IMR-90 (cell line): Measurements from ENCODE around the gene VPS25. TPM values are rescaled to one million over a fixed set of nuclear protein-coding genes. Genes with fewer than 3 reads are reported as not detected.

Experiments
- ATAC-seq: fragments of 200-7000 bp; cut with Tn5 transposase; 2 replicates; pipeline ENCODE4 v1.9.1; 2020; ENCODE audit warnings: low read depth, mild to moderate bottlenecking, moderate library complexity
- BruUV-seq: library from RNA; stranded (reverse); fragments of 400-500 nt; replicated peaks from 2 replicates; lab custom pipeline; 2021; lab: Mats Ljungman, UMichigan
- CTCF ChIA-PET: fragments of 300-600 bp; formaldehyde crosslinking; extraction: SDS; loops from one replicate; lab custom pipeline; 2021; ENCODE audit warnings: antibody characterized with exemption; lab: Yijun Ruan, JAX
- POLR2A ChIA-PET: fragments of 300-600 bp; sonication (Branson Sonifier 250); formaldehyde crosslinking; loops from one replicate; lab custom pipeline; 2022; ENCODE audit warnings: antibody characterized with exemption; ENCODE audit not compliant: unreplicated experiment; lab: Charles Lee
- DNase-seq: peaks from one replicate; pipeline ENCODE4 v3.0.0; 2013
- H2AFZ ChIP-seq: replicated peaks from 2 replicates; pipeline ENCODE3; 2013; ENCODE audit warnings: low read length, mild to moderate bottlenecking; ENCODE audit not compliant: poor library complexity
- H2AK5ac ChIP-seq: 2 replicates; pipeline ENCODE4 v1.6.1; 2013; ENCODE audit warnings: low read depth, low read length, inconsistent platforms
- H2AK9ac ChIP-seq: replicated peaks from 2 replicates; pipeline ENCODE3; 2013; ENCODE audit warnings: mild to moderate bottlenecking, low read depth, low read length, moderate library complexity; ENCODE audit not compliant: poor library complexity
- H2BK120ac ChIP-seq: 2 replicates; pipeline ENCODE4 v1.6.1; 2013; ENCODE audit warnings: low read depth, low read length, inconsistent platforms
- H2BK15ac ChIP-seq: 3 replicates; pipeline ENCODE4 v1.6.1; 2013; ENCODE audit warnings: low read depth, low read length, inconsistent platforms
- H2BK20ac ChIP-seq: 2 replicates; pipeline ENCODE4 v1.6.1; 2013; ENCODE audit warnings: low read depth, mild to moderate bottlenecking, inconsistent platforms, low read length, moderate library complexity
- H2BK5ac ChIP-seq: 2 replicates; pipeline ENCODE4 v1.6.1; 2013; ENCODE audit warnings: mild to moderate bottlenecking, low read depth, low read length, inconsistent platforms; ENCODE audit not compliant: poor library complexity, severe bottlenecking
- H3K14ac ChIP-seq: replicated peaks from 2 replicates; pipeline ENCODE4 v1.6.1; 2013; ENCODE audit warnings: low read depth, low read length, inconsistent platforms
- H3K18ac ChIP-seq: 2 replicates; pipeline ENCODE4 v1.6.1; 2013; ENCODE audit warnings: low read depth, low read length, control low read depth
- H3K23ac ChIP-seq: 2 replicates; pipeline ENCODE4 v1.6.1; 2013; ENCODE audit warnings: low read depth, low read length, inconsistent platforms
- H3K27ac ChIP-seq: 2 replicates; pipeline ENCODE4 v1.5.1; 2013; ENCODE audit warnings: mild to moderate bottlenecking, control low read depth, low read length; ENCODE audit not compliant: insufficient read depth
- H3K27me3 ChIP-seq: 2 replicates; pipeline ENCODE4 v1.6.1; 2013; ENCODE audit warnings: low read length; ENCODE audit not compliant: control insufficient read depth, insufficient read depth
- H3K36me3 ChIP-seq: 2 replicates; pipeline ENCODE4 v1.6.1; 2013; ENCODE audit warnings: low read length, mixed read lengths; ENCODE audit not compliant: control insufficient read depth, insufficient read depth
- H3K4ac ChIP-seq: 2 replicates; pipeline ENCODE4 v1.6.1; 2013; ENCODE audit warnings: low read depth, low read length, inconsistent platforms
- H3K4me1 ChIP-seq: 2 replicates; pipeline ENCODE4 v1.6.1; 2013; ENCODE audit warnings: low read length, mixed read lengths; ENCODE audit not compliant: control insufficient read depth, insufficient read depth
- H3K4me2 ChIP-seq: 2 replicates; pipeline ENCODE4 v1.6.1; 2013; ENCODE audit warnings: low read depth, mild to moderate bottlenecking, control low read depth, low read length, moderate library complexity
- H3K4me3 ChIP-seq: 2 replicates; pipeline ENCODE4 v1.5.1; 2013; ENCODE audit warnings: low read depth, mild to moderate bottlenecking, control low read depth, low read length, moderate library complexity; ENCODE audit not compliant: insufficient read depth
- H3K56ac ChIP-seq: 2 replicates; pipeline ENCODE4 v1.6.1; 2013; ENCODE audit warnings: low read length, inconsistent platforms; ENCODE audit not compliant: insufficient read depth; ENCODE audit errors: extremely low read depth
- H3K79me1 ChIP-seq, 2 experiments: 2 replicates each; pipeline ENCODE4 v1.6.1; 2013; ENCODE audit warnings: low read length in 2 of 2, inconsistent platforms in 1 of 2, low read depth in 1 of 2
- H3K9ac ChIP-seq: 2 replicates; pipeline ENCODE4 v1.6.1; 2013; ENCODE audit warnings: low read depth, low read length, control low read depth
- H3K9me1 ChIP-seq: 2 replicates; pipeline ENCODE4 v1.6.1; 2013; ENCODE audit warnings: low read length, inconsistent platforms; ENCODE audit not compliant: insufficient read depth
- H3K9me3 ChIP-seq: 2 replicates; pipeline ENCODE4 v1.6.1; 2013; ENCODE audit warnings: low read length; ENCODE audit not compliant: control insufficient read depth, insufficient read depth
- H4K20me1 ChIP-seq: 2 replicates; pipeline ENCODE4 v1.6.1; 2013; ENCODE audit warnings: low read length, inconsistent platforms; ENCODE audit not compliant: insufficient read depth
- H4K5ac ChIP-seq: 2 replicates; pipeline ENCODE4 v1.6.1; 2013; ENCODE audit warnings: mild to moderate bottlenecking, low read depth, low read length, control low read depth
- H4K8ac ChIP-seq, 2 experiments: 2 replicates each; pipeline ENCODE4 v1.6.1; 2013; ENCODE audit warnings: low read depth in 2 of 2, low read length in 2 of 2, control low read depth in 1 of 2, inconsistent platforms in 1 of 2
- H4K91ac ChIP-seq: 2 replicates; pipeline ENCODE4 v1.6.1; 2013; ENCODE audit warnings: low read depth, low read length, inconsistent platforms; ENCODE audit not compliant: insufficient read depth
- BHLHE40 ChIP-seq: fragments of 150-350 bp; IDR thresholded peaks from 2 replicates; pipeline ENCODE4 v1.6.1; 2016; ENCODE audit warnings: mild to moderate bottlenecking, low read depth, low read length
- ELK1 ChIP-seq: fragments of 150-350 bp; IDR thresholded peaks from 2 replicates; pipeline ENCODE4 v1.6.1; 2016; ENCODE audit warnings: low read depth, mild to moderate bottlenecking, low read length, moderate library complexity, borderline replicate concordance
- NFE2L2 ChIP-seq: fragments of 150-350 bp; IDR thresholded peaks from 2 replicates; pipeline ENCODE4 v1.6.1; 2016; ENCODE audit warnings: low read depth, mild to moderate bottlenecking, low read length
- RAD21 ChIP-seq: IDR thresholded peaks from 2 replicates; pipeline ENCODE4 v1.6.1; 2012; ENCODE audit warnings: low read length, improper control_type of control experiment
- SMC3 ChIP-seq: fragments of 150-350 bp; IDR thresholded peaks from 2 replicates; pipeline ENCODE4 v1.6.1; 2016; ENCODE audit warnings: low read depth, mild to moderate bottlenecking, antibody characterized with exemption, low read length, moderate library complexity
- USF2 ChIP-seq: fragments of 150-350 bp; IDR thresholded peaks from 2 replicates; pipeline ENCODE4 v1.6.1; 2017; ENCODE audit warnings: mild to moderate bottlenecking, antibody characterized with exemption, low read length, low read depth
- WGBS, 2 experiments: methylation state at CpG; one replicate each; pipeline versions ENCODE4 v1.1.5 to v1.1.7; 2013; ENCODE audit warnings: missing lambda C conversion rate in 2 of 2; ENCODE audit not compliant: insufficient read length in 1 of 2; ENCODE audit errors: extremely low coverage in 2 of 2; 5-methylcytosine and 5-hydroxymethylcytosine counted together
- dilution Hi-C: fragments of 300-500 bp; cut with HindIII; formaldehyde crosslinking; loops from one replicate; pipeline ENCODE4 v1.14.3; 2018; ENCODE audit warnings: low sequenced_read_pairs; ENCODE audit not compliant: unreplicated experiment
- in situ Hi-C: fragments of 300-500 bp; cut with MboI; formaldehyde crosslinking; loops from 3 replicates; pipeline ENCODE4 v1.14.3; 2019; ENCODE audit warnings: low sequenced_read_pairs, inconsistent platforms, mixed read lengths
- intact Hi-C: fragments of 100-400 bp; cut with micrococcal nuclease; formaldehyde crosslinking; loops from 2 replicates; pipeline ENCODE4 v1.10.0; 2022
- polyA plus RNA-seq, 3 experiments: library from polyadenylated mRNA; depleted of rRNA; stranded (reverse); fragments of >200 nt; gene quantifications; 2 replicates each; pipeline ENCODE4 v1.2.3, GENCODE V29; 2012; ENCODE audit warnings: low replicate concordance in 1 of 3
- total RNA-seq: library from RNA; depleted of rRNA; stranded (reverse); fragments of >200 nt; gene quantifications from 2 replicates; pipeline ENCODE4 v1.2.3, GENCODE V29; 2012

The VPS25 gene
- total and polyA plus RNA-seq, 2 of the 4 experiments (the other 2 are of a cell fraction): 71.3 to 130 TPM

GRCh38 chr17:42791948-42792347 lies 18.7 kb downstream of the VPS25 start:
- no peaks in the 10 kb centered on the region for H3K4me1 ChIP-seq
- POLR2A ChIA-PET: no interaction called here
- no peak overlapping the region for H3K27ac ChIP-seq
- no peak overlapping the region for H2AK9ac ChIP-seq
- H2AFZ ChIP-seq: no peak overlapping the region
- intact Hi-C loops: no loop called here
- no peak overlapping the region for H2BK20ac ChIP-seq
- no TSS peak for BruUV-seq
- no peak overlapping the region for H3K4ac ChIP-seq
- CTCF ChIA-PET: interaction anchor here (0.7 kb wide), 1 partner anchor 139 kb away, joined by 6 read pairs; no protein-coding TSS in a partner anchor
- no peak overlapping the region for H4K8ac ChIP-seq
- no peak overlapping the region for H3K18ac ChIP-seq
- no peak overlapping the region for H3K23ac ChIP-seq
- no peak overlapping the region for H3K4me3 ChIP-seq
- peaks cover 5% of the 10 kb centered on the region for H3K9me1 ChIP-seq
- no peak overlapping the region for H4K5ac ChIP-seq
- in situ Hi-C loops: no loop called here
- H2BK120ac ChIP-seq: no peak overlapping the region
- no peak overlapping the region for H3K14ac ChIP-seq
- H4K91ac ChIP-seq: no peak overlapping the region
- no peak overlapping the region for H2BK15ac ChIP-seq
- TF ChIP-seq USF2: no peak
- TF ChIP-seq BHLHE40: no peak
- TF ChIP-seq SMC3: no peak
- TF ChIP-seq RAD21: no peak
- no peak for TF ChIP-seq NFE2L2
- no peak for TF ChIP-seq ELK1
- H4K20me1 ChIP-seq: no peaks in the 10 kb centered on the region
- DNase-seq (no peak), ATAC-seq (no peak)
- H2AK5ac ChIP-seq: no peak overlapping the region
- peaks cover 5 to 20% of the 10 kb centered on the region in 2 experiments; a peak in 3 of 4 replicates for H3K79me1 ChIP-seq
- no peak overlapping the region for H2BK5ac ChIP-seq
- H3K27me3 ChIP-seq: no peaks in the 10 kb centered on the region
- no peak overlapping the region for H3K9ac ChIP-seq
- no peak overlapping the region for H3K56ac ChIP-seq
- no CpG with 5 or more reads among the region's 2 CpGs for WGBS, 2 experiments
- H3K9me3 ChIP-seq: no peaks in the 10 kb centered on the region
- no peak overlapping the region for H3K4me2 ChIP-seq
- H3K36me3 ChIP-seq: peaks cover 9% of the 10 kb centered on the region
- dilution Hi-C loops: no loop called here
